ENCODE measurements around the gene BRS3. TPM values are rescaled to one million over a fixed set of nuclear protein-coding genes. Genes with fewer than 3 reads are reported as not detected.
"Not testable (repeated sequence)": the region's sequence is repeated elsewhere in the genome, so short reads cannot be mapped to it uniquely, and the experiment has no call there.

BRS3 gene
- polyA plus RNA-seq (0.20 TPM in 1 of 2 replicates, not detected in the other), polyA minus RNA-seq (not detected in 2 replicates)

GRCh38 chrX:136487647-136488046 is at the start of gene BRS3:
Gene BRS3, plus strand, starts transcription at chrX:136487947. Its CDS starts 168 bp downstream, at chrX:136488115.
- Histone ChIP-seq H4K20me1 (ENCODE audit: insufficient read depth) (no peaks in the 10 kb centered on the region), H3K9me2 (ENCODE audit: insufficient read depth, low read length) (no peaks in the 10 kb centered on the region), H3K27me3 (ENCODE audit: insufficient read depth, low read depth, low read length) (no peaks in the 10 kb centered on the region), H2AFZ (ENCODE audit: low read depth, low read length) (no peak within 1 kb of the TSS), H3K79me2 (replicated peaks; ENCODE audit: insufficient read depth, low read length) (no peaks in the 10 kb centered on the region), H3K4me3 (ENCODE audit: low read length) (no peak within 1 kb of the TSS), H3F3A (ENCODE audit: insufficient read depth, low read length, poor library complexity, severe bottlenecking) (no peaks in the 10 kb centered on the region), H3K4me2 (ENCODE audit: low read length) (no peak within 1 kb of the TSS), H3K27ac (ENCODE audit: low read length) (no peak within 1 kb of the TSS), H3K9me3 (ENCODE audit: low read length) (no peaks in the 10 kb centered on the region), H3K36me3 (ENCODE audit: insufficient read depth, low read length) (no peaks in the 10 kb centered on the region), H3K9ac (ENCODE audit: low read length) (no peak within 1 kb of the TSS)
- TF ChIP-seq MXI1 (conservative IDR thresholded peaks at IDR 0.05; ENCODE audit: poor library complexity, severe bottlenecking), result no peak

- H3K9me2 ChIP-seq (ENCODE audit: insufficient read depth, low read length), result no peaks in the 10 kb centered on the region
- H3K79me2 ChIP-seq (replicated peaks; ENCODE audit: insufficient read depth, low read length), result no peaks in the 10 kb centered on the region
- no peaks in the 10 kb centered on the region for H3K27me3 ChIP-seq (ENCODE audit: insufficient read depth, low read depth, low read length)
- no peaks in the 10 kb centered on the region for H3K9me3 ChIP-seq (ENCODE audit: low read length)
- H3K36me3 ChIP-seq (ENCODE audit: insufficient read depth, low read length), result no peaks in the 10 kb centered on the region
- no peaks in the 10 kb centered on the region for H4K20me1 ChIP-seq (ENCODE audit: insufficient read depth)
- H3K9ac ChIP-seq (ENCODE audit: low read length), result no peak overlapping the region
- H3F3A ChIP-seq (ENCODE audit: insufficient read depth, low read length, poor library complexity, severe bottlenecking), result no peaks in the 10 kb centered on the region
- no peak overlapping the region for H3K4me3 ChIP-seq (ENCODE audit: low read length)
- no peak overlapping the region for H3K27ac ChIP-seq (ENCODE audit: low read length)
- no peak for TF ChIP-seq POLR2AphosphoS5 (IDR thresholded peaks at IDR 0.05)
- TF ChIP-seq REST (IDR thresholded peaks at IDR 0.05; ENCODE audit: borderline replicate concordance), result no peak
- no peak for TF ChIP-seq RAD21 (conservative IDR thresholded peaks at IDR 0.05)
- TF ChIP-seq EZH2 (IDR thresholded peaks at IDR 0.05; ENCODE audit: borderline replicate concordance, insufficient read depth, low read length, poor library complexity, severe bottlenecking), result no peak
- no peak for TF ChIP-seq EP300 (conservative IDR thresholded peaks at IDR 0.05; ENCODE audit: poor library complexity, severe bottlenecking)
- no peak for TF ChIP-seq MXI1 (conservative IDR thresholded peaks at IDR 0.05; ENCODE audit: poor library complexity, severe bottlenecking)
- no peak for TF ChIP-seq CTCF (IDR thresholded peaks at IDR 0.05; ENCODE audit: poor library complexity, severe bottlenecking)
- TF ChIP-seq TAF1 (IDR thresholded peaks at IDR 0.05; ENCODE audit: low read depth), result no peak
- no peak for TF ChIP-seq SMC3 (conservative IDR thresholded peaks at IDR 0.05; ENCODE audit: poor library complexity)
- no peak overlapping the region for H3K4me2 ChIP-seq (ENCODE audit: low read length)
- H2AFZ ChIP-seq (ENCODE audit: low read depth, low read length), result no peak overlapping the region
Measured at GRCh38 chrX:136438192-136438591, 49.6 kb upstream of the BRS3 start.

GRCh38 chrX:136445674-136446073 is 42.1 kb upstream of the BRS3 start:
- not testable (repeated sequence) for H2AFZ ChIP-seq (ENCODE audit: low read depth, low read length); H3K9me2 ChIP-seq (ENCODE audit: insufficient read depth, low read length); H3K36me3 ChIP-seq (ENCODE audit: insufficient read depth, low read length); H3K4me3 ChIP-seq (ENCODE audit: low read length); H3K4me2 ChIP-seq (ENCODE audit: low read length); H4K20me1 ChIP-seq (ENCODE audit: insufficient read depth); H3K9me3 ChIP-seq (ENCODE audit: low read length); H3K79me2 ChIP-seq (replicated peaks; ENCODE audit: insufficient read depth, low read length); H3K27me3 ChIP-seq (ENCODE audit: insufficient read depth, low read depth, low read length); H3K9ac ChIP-seq (ENCODE audit: low read length); H3K27ac ChIP-seq (ENCODE audit: low read length); H3F3A ChIP-seq (ENCODE audit: insufficient read depth, low read length, poor library complexity, severe bottlenecking)

All from neural cell (in vitro differentiated cells).